Mesenchymal stem cell (in vitro differentiated cells and primary cell): ENCODE results near the gene FDX1.

Source experiments
- DNase-seq: peaks from one replicate; pipeline ENCODE4 v3.0.0-alpha.2; 2013
- H2AFZ ChIP-seq: one replicate; pipeline ENCODE4 v1.6.1; 2013; ENCODE audit warnings: low read depth, mild to moderate bottlenecking, control low read depth, inconsistent platforms, low read length, moderate library complexity
- H2AK5ac ChIP-seq: 2 replicates; pipeline ENCODE4 v1.6.1; 2013; ENCODE audit warnings: low read length, moderate library complexity, mild to moderate bottlenecking, inconsistent platforms; ENCODE audit not compliant: severe bottlenecking
- H2BK120ac ChIP-seq: one replicate; pipeline ENCODE4 v1.6.1; 2013; ENCODE audit warnings: low read depth, mild to moderate bottlenecking, inconsistent platforms, low read length, moderate library complexity
- H2BK12ac ChIP-seq, 2 experiments: one replicate each; pipeline ENCODE4 v1.6.1; 2013; ENCODE audit warnings: inconsistent platforms in 2 of 2, low read length in 2 of 2, mild to moderate bottlenecking in 2 of 2, moderate library complexity in 2 of 2, control low read depth in 1 of 2
- H2BK15ac ChIP-seq: one replicate; pipeline ENCODE4 v1.6.1; 2013; ENCODE audit warnings: mild to moderate bottlenecking, low read depth, inconsistent platforms; ENCODE audit not compliant: poor library complexity, severe bottlenecking
- H2BK5ac ChIP-seq: 2 replicates; pipeline ENCODE4 v1.6.1; 2013; ENCODE audit warnings: low read depth, mild to moderate bottlenecking, low read length, control low read depth, inconsistent platforms; ENCODE audit not compliant: poor library complexity, severe bottlenecking
- H3K14ac ChIP-seq, 2 experiments: one replicate each; pipeline ENCODE4 v1.6.1; 2013; ENCODE audit warnings: inconsistent platforms in 2 of 2, low read length in 2 of 2, control low read depth in 1 of 2, mild to moderate bottlenecking in 1 of 2, moderate library complexity in 1 of 2
- H3K18ac ChIP-seq, 2 experiments: one replicate each; pipeline ENCODE4 v1.6.1; 2013; ENCODE audit warnings: inconsistent platforms in 2 of 2, low read length in 2 of 2, control low read depth in 1 of 2, low read depth in 1 of 2, mild to moderate bottlenecking in 1 of 2
- H3K23ac ChIP-seq, 2 experiments: one replicate each; pipeline ENCODE4 v1.6.1; 2013; ENCODE audit warnings: inconsistent platforms in 2 of 2, low read length in 2 of 2, mild to moderate bottlenecking in 2 of 2, moderate library complexity in 2 of 2, control low read depth in 1 of 2
- H3K27ac ChIP-seq: 2 replicates; pipeline ENCODE4 v1.5.1; 2013; ENCODE audit warnings: mild to moderate bottlenecking, moderate library complexity, low read length, control low read depth, inconsistent platforms; ENCODE audit not compliant: poor library complexity, severe bottlenecking
- H3K27me3 ChIP-seq, 2 experiments: 2 replicates each; pipeline versions ENCODE4 v1.6.1 to v1.7.0; 2013; ENCODE audit warnings: low read length in 2 of 2, mild to moderate bottlenecking in 2 of 2, moderate library complexity in 2 of 2, control low read depth in 1 of 2, inconsistent platforms in 1 of 2; ENCODE audit not compliant: control insufficient read depth in 1 of 2, insufficient read depth in 1 of 2
- H3K36me3 ChIP-seq, 2 experiments: 2 replicates each; pipeline versions ENCODE4 v1.6.1 to v1.7.0; 2013; ENCODE audit warnings: low read length in 2 of 2, control low read depth in 1 of 2, inconsistent platforms in 1 of 2, low read depth in 1 of 2, mild to moderate bottlenecking in 1 of 2; ENCODE audit not compliant: insufficient read depth in 2 of 2, control insufficient read depth in 1 of 2
- H3K4ac ChIP-seq, 2 experiments: one replicate each; pipeline ENCODE4 v1.6.1; 2013; ENCODE audit warnings: inconsistent platforms in 2 of 2, low read length in 2 of 2, mild to moderate bottlenecking in 2 of 2, moderate library complexity in 2 of 2, control low read depth in 1 of 2, low read depth in 1 of 2
- H3K4me1 ChIP-seq: 2 replicates; pipeline ENCODE4 v1.6.1; 2013; ENCODE audit warnings: low read depth, low read length, control low read depth; ENCODE audit not compliant: control insufficient read depth, insufficient read depth
- H3K4me2 ChIP-seq: 2 replicates; pipeline ENCODE4 v1.6.1; 2013; ENCODE audit warnings: low read length, mild to moderate bottlenecking, inconsistent platforms; ENCODE audit not compliant: poor library complexity, severe bottlenecking
- H3K4me3 ChIP-seq, 2 experiments: 2 replicates each; pipeline versions ENCODE4 v1.5.1 to v1.7.0; 2013; ENCODE audit warnings: low read length in 2 of 2, mild to moderate bottlenecking in 2 of 2, control low read depth in 1 of 2, low read depth in 1 of 2; ENCODE audit not compliant: insufficient read depth in 1 of 2
- H3K79me1 ChIP-seq: replicated peaks from 2 replicates; pipeline ENCODE4 v1.6.1; 2013; ENCODE audit warnings: mild to moderate bottlenecking, control low read depth, low read length, inconsistent platforms; ENCODE audit not compliant: poor library complexity, severe bottlenecking
- H3K9ac ChIP-seq: 2 replicates; pipeline ENCODE4 v1.7.0; 2013; ENCODE audit warnings: mild to moderate bottlenecking, low read length, moderate library complexity
- H3K9me3 ChIP-seq: 2 replicates; pipeline ENCODE4 v1.7.0; 2013; ENCODE audit warnings: mild to moderate bottlenecking, low read length; ENCODE audit not compliant: control insufficient read depth
- H4K8ac ChIP-seq: one replicate; pipeline ENCODE4 v1.6.1; 2013; ENCODE audit warnings: inconsistent platforms, mild to moderate bottlenecking, low read length, moderate library complexity
- H4K91ac ChIP-seq: one replicate; pipeline ENCODE4 v1.6.1; 2013; ENCODE audit warnings: mild to moderate bottlenecking, low read length, inconsistent platforms
- WGBS: methylation state at CpG from one replicate; pipeline ENCODE4 v1.1.7; 2013; ENCODE audit warnings: mixed read lengths; 5-methylcytosine and 5-hydroxymethylcytosine counted together

The FDX1 gene

GRCh38 chr11:110493346-110493745 lies 63.6 kb downstream of the FDX1 start:
- 100% methylated on average over 1 of the region's 2 CpGs for WGBS

DNA sequence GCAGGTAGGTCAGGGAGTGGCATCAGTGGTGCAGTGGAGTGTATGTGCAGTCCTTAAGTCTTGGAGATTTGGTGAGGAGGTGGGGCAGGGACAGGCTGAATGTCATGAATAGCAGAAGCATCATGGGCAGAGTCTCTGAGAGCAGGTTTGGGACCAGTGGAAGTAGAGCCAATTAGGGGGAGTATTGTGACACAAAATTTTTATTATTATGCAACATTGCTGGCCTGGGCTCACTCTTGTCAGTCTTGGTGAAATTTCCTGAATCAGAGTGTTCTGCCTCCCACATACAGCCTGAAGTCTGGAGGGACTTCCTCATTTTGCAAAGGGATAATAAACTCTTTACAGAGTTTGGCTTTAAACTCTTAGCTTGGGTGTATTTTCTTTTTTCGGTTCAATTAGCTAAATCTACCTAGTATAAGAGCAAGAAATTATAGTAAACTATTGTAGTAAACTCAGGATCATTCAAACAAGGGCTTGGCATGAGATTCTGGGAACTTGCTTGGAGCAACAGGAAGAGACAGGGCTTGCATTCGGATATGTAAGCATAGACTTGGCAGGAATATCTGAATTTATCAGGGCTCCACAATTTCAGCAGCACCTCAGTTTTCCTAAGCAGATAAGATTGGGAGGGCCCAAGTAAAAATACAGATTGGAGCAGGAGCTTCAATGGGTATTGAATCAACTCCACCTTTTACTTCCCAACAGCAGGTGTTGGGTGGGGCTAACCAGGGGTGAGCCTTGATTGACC lies 67.7 kb downstream of the FDX1 start:
- Histone ChIP-seq H3K18ac (no peak overlapping the region), H3K14ac (no peak overlapping the region), H3K27ac (no peak overlapping the region), H3K4me1 (no peaks in the 10 kb centered on the region), H4K91ac (no peak overlapping the region), H3K9me3 (no peaks in the 10 kb centered on the region), H2BK12ac (no peak overlapping the region), H4K8ac (no peak overlapping the region), H3K4ac (no peak overlapping the region), H2BK15ac (no peak overlapping the region), H3K9ac (peak overlapping the region; percentile 10), H2BK120ac (no peak overlapping the region), H3K23ac (no peak overlapping the region), H3K36me3 (no peaks in the 10 kb centered on the region), H3K27me3 (peaks cover 0 to 3% of the 10 kb centered on the region in 2 experiments), H2AFZ (no peak overlapping the region), H3K4me2 (no peak overlapping the region), H2AK5ac (no peak overlapping the region), H3K4me3 (no peak overlapping the region), H2BK5ac (no peak overlapping the region), H3K79me1 (no peaks in the 10 kb centered on the region)
- 82% methylated on average over 1 of the region's 2 CpGs for whole genome bisulfite sequencing
- no peak for DNase-seq

More at GRCh38 chr11:110493346-110493745, 63.6 kb downstream of the FDX1 start:
- no peak overlapping the region for H3K4me2 ChIP-seq
- H2BK15ac ChIP-seq = no peak overlapping the region
- peaks cover 0 to 3% of the 10 kb centered on the region in 2 experiments for H3K27me3 ChIP-seq
- no peak overlapping the region for H3K4me3 ChIP-seq
- no peaks in the 10 kb centered on the region for H3K79me1 ChIP-seq
- no peak overlapping the region for H2AK5ac ChIP-seq
- no peaks in the 10 kb centered on the region for H3K4me1 ChIP-seq
- H2BK12ac ChIP-seq = no peak overlapping the region
- no peak overlapping the region for H3K14ac ChIP-seq
- no peak overlapping the region for H2BK120ac ChIP-seq
- no peaks in the 10 kb centered on the region for H3K9me3 ChIP-seq
- H3K36me3 ChIP-seq = no peaks in the 10 kb centered on the region
- H3K23ac ChIP-seq = no peak overlapping the region
- H3K9ac ChIP-seq = no peak overlapping the region
- H3K27ac ChIP-seq = no peak overlapping the region
- H2BK5ac ChIP-seq = no peak overlapping the region
- H2AFZ ChIP-seq = no peak overlapping the region
- H4K8ac ChIP-seq = no peak overlapping the region
- no peak overlapping the region for H3K18ac ChIP-seq
- DNase-seq = no peak
- H3K4ac ChIP-seq = no peak overlapping the region
- H4K91ac ChIP-seq = no peak overlapping the region

DNA sequence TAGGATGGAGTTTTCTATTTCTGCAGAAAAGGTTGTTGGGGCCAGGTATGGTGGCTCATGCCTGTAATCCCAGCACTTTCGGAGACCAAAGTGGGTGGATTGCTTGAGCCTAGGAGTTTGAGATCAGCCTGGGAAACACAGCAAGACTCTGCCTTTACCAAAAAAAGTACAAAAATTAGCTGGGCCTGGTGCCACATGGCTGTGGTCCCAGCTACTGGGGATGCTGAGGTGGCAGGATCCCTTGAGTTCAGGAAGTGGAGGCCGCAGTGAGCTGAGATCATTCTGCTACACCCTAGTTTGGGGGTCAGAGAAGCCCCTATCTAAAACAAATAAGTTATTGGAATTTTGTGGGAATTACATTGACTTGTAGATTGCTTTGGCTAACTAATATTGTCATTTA lies 71.7 kb downstream of the FDX1 start:
- Histone ChIP-seq H3K4me2 (no peak overlapping the region), H2AFZ (no peak overlapping the region), H3K4me3 (no peak overlapping the region), H2BK15ac (no peak overlapping the region), H4K8ac (no peak overlapping the region), H3K4me1 (no peaks in the 10 kb centered on the region), H4K91ac (no peak overlapping the region), H2AK5ac (no peak overlapping the region), H3K9me3 (no peaks in the 10 kb centered on the region), H3K23ac (no peak overlapping the region), H3K79me1 (no peaks in the 10 kb centered on the region), H3K4ac (no peak overlapping the region), H2BK120ac (no peak overlapping the region), H2BK5ac (no peak overlapping the region), H2BK12ac (no peak overlapping the region), H3K9ac (no peak overlapping the region), H3K27ac (no peak overlapping the region), H3K14ac (no peak overlapping the region), H3K36me3 (no peaks in the 10 kb centered on the region), H3K18ac (no peak overlapping the region), H3K27me3 (peaks cover 0 to 3% of the 10 kb centered on the region in 2 experiments)
- no peak for DNase-seq
- WGBS = 96% methylated on average over 2 of the region's 2 CpGs

- Histone ChIP-seq H3K4me1 (no peaks in the 10 kb centered on the region), H3K14ac (no peak overlapping the region), H3K27ac (no peak overlapping the region), H3K18ac (no peak overlapping the region), H3K4ac (no peak overlapping the region), H2BK120ac (no peak overlapping the region), H2AK5ac (no peak overlapping the region), H3K79me1 (no peaks in the 10 kb centered on the region), H2AFZ (no peak overlapping the region), H3K9ac (no peak overlapping the region), H2BK15ac (no peak overlapping the region), H4K91ac (no peak overlapping the region), H4K8ac (no peak overlapping the region), H3K23ac (no peak overlapping the region), H3K4me2 (no peak overlapping the region), H3K4me3 (no peak overlapping the region), H3K9me3 (no peaks in the 10 kb centered on the region), H2BK5ac (no peak overlapping the region), H2BK12ac (no peak overlapping the region), H3K36me3 (no peaks in the 10 kb centered on the region), H3K27me3 (no peaks in the 10 kb centered on the region)
- 71% methylated on average over 7 of the region's 9 CpGs for WGBS
- no peak for DNase-seq
Observed at GRCh38 chr11:110505528-110506284, 76.0 kb downstream of the FDX1 start.
